ENCODE measurements around the gene ARHGAP8.

ARHGAP8 gene

GRCh38 chr22:44775862-44776261 is 23.5 kb downstream of the ARHGAP8 start:
- no peak overlapping the region for H3K4me3 ChIP-seq (ENCODE audit: low read depth, low read length)
- no peak for TF ChIP-seq CTCF (IDR thresholded peaks at IDR 0.05; ENCODE audit: low read depth, low read length)
- DNase-seq (ENCODE audit: low read depth, low spot score): no peak
- in situ Hi-C loops (cut with HindIII; ENCODE audit: low sequenced_read_pairs): no loop called here

- no peak for TF ChIP-seq CTCF (IDR thresholded peaks at IDR 0.05; ENCODE audit: low read depth, low read length)
- no peak for DNase-seq (ENCODE audit: low read depth, low spot score)
- H3K4me3 ChIP-seq (ENCODE audit: low read depth, low read length): no peak overlapping the region
- in situ Hi-C loops (cut with HindIII; ENCODE audit: low sequenced_read_pairs): no loop called here
Measured at GRCh38 chr22:44776605-44777363, 24.4 kb downstream of the ARHGAP8 start.

- in situ Hi-C loops (cut with HindIII; ENCODE audit: low sequenced_read_pairs): no loop called here
- no peak overlapping the region for H3K4me3 ChIP-seq (ENCODE audit: low read depth, low read length)
- DNase-seq (ENCODE audit: low read depth, low spot score): no peak
- no peak for TF ChIP-seq CTCF (IDR thresholded peaks at IDR 0.05; ENCODE audit: low read depth, low read length)
Measured at GRCh38 chr22:44777364-44777755, 25.0 kb downstream of the ARHGAP8 start.

- TF ChIP-seq CTCF (IDR thresholded peaks at IDR 0.05; ENCODE audit: low read depth, low read length): no peak
- no peak overlapping the region for H3K4me3 ChIP-seq (ENCODE audit: low read depth, low read length)
- DNase-seq (ENCODE audit: low read depth, low spot score): no peak
- in situ Hi-C loops (cut with HindIII; ENCODE audit: low sequenced_read_pairs): no loop called here
Measured at GRCh38 chr22:44780876-44781449, 28.6 kb downstream of the ARHGAP8 start.

- no peak for DNase-seq (ENCODE audit: low read depth, low spot score)
- H3K4me3 ChIP-seq (ENCODE audit: low read depth, low read length): no peak overlapping the region
- in situ Hi-C loops (cut with HindIII; ENCODE audit: low sequenced_read_pairs): no loop called here
- no peak for TF ChIP-seq CTCF (IDR thresholded peaks at IDR 0.05; ENCODE audit: low read depth, low read length)
Measured at GRCh38 chr22:44782363-44782963, 30.1 kb downstream of the ARHGAP8 start.

GRCh38 chr22:44783091-44783490 is 30.7 kb downstream of the ARHGAP8 start:
- in situ Hi-C loops (cut with HindIII; ENCODE audit: low sequenced_read_pairs): no loop called here
- DNase-seq (ENCODE audit: low read depth, low spot score): no peak
- TF ChIP-seq CTCF (IDR thresholded peaks at IDR 0.05; ENCODE audit: low read depth, low read length): no peak
- no peak overlapping the region for H3K4me3 ChIP-seq (ENCODE audit: low read depth, low read length)

Measured in astrocyte of the spinal cord (primary cell).